ENCODE results near the gene KRT81. TPM values are rescaled to one million over a fixed set of nuclear protein-coding genes. Genes with fewer than 3 reads are reported as not detected.

Gene KRT81
- total RNA-seq, 4 donors from 2014 or later: not detected

DNA sequence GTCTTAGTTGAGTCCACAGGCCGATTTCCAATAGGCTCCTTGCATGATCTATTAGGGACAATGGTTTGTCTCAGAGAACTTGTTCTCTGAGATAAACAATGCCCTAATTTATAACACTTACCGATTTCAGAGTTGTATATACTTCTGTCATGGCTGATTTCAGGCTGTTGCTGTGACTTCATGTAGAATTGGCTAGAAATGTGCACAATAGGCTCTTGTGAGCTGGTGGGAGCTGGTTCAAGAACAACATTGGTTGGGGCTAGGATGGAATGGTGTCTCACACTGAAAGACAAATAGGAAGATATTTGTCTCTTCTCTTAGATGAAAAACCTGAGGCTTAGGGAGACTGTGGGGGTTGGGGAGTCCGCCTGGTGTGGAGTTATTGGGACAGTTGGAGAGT, 23.6 kb downstream of the KRT81 start:
- intact Hi-C loops (cut with DNase I; ENCODE audit: low total_unique reads): no loop called here

DNA sequence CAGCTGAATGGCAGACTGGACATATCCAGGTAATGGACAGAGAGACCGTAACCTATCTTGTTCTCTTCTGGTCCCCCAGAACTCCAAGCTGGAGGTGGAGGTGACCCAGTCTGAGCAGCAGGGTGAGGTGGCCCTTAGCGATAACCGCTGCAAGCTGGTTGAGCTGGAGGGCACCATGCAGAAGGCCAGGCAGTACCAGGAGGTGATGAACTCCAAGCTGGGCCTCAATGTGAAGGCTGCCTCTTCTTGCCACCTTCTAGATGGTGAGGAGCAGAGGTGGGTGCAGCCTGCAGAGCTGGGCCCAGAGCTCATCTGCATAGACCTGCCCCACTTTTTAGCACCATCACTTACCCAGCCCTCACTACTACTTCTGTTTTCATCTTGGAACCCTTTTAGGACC, 24.1 kb downstream of the KRT81 start:
- no peaks in the 10 kb centered on the region for H3K9me3 ChIP-seq
- ATAC-seq (no peak), DNase-seq (peak in 1 of 2 donors; percentile 1)
- no peak for TF ChIP-seq POLR2A (IDR thresholded peaks at IDR 0.05)
- no peak overlapping the region for H3K4me3 ChIP-seq
- H3K27me3 ChIP-seq: peaks cover 0 to 2% (median 0%) of the 10 kb centered on the region in 3 donors
- no peaks in the 10 kb centered on the region for H3K4me1 ChIP-seq
- no peak overlapping the region for H3K27ac ChIP-seq
- in situ Hi-C loops (cut with MboI; ENCODE audit: low sequenced_read_pairs in 4 of 4): no loop called here
- H3K36me3 ChIP-seq: no peaks in the 10 kb centered on the region
- intact Hi-C loops (cut with DNase I; ENCODE audit: low total_unique reads): no loop called here

More for the DNA sequence above, 23.6 kb downstream of the KRT81 start:
- DNase-seq (no peak), ATAC-seq (no peak)
- in situ Hi-C loops (cut with MboI; ENCODE audit: low sequenced_read_pairs in 4 of 4): no loop called here
- H3K4me1 ChIP-seq: no peaks in the 10 kb centered on the region
- TF ChIP-seq, protein P1, sequence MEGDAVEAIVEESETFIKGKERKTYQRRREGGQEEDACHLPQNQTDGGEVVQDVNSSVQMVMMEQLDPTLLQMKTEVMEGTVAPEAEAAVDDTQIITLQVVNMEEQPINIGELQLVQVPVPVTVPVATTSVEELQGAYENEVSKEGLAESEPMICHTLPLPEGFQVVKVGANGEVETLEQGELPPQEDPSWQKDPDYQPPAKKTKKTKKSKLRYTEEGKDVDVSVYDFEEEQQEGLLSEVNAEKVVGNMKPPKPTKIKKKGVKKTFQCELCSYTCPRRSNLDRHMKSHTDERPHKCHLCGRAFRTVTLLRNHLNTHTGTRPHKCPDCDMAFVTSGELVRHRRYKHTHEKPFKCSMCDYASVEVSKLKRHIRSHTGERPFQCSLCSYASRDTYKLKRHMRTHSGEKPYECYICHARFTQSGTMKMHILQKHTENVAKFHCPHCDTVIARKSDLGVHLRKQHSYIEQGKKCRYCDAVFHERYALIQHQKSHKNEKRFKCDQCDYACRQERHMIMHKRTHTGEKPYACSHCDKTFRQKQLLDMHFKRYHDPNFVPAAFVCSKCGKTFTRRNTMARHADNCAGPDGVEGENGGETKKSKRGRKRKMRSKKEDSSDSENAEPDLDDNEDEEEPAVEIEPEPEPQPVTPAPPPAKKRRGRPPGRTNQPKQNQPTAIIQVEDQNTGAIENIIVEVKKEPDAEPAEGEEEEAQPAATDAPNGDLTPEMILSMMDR (IDR thresholded peaks at IDR 0.05 in 4 of 5, conservative IDR thresholded peaks at IDR 0.05 in 1 of 5): no peak
- TF ChIP-seq POLR2A (IDR thresholded peaks at IDR 0.05): no peak
- H3K27ac ChIP-seq: no peak overlapping the region
- no peaks in the 10 kb centered on the region for H3K9me3 ChIP-seq
- no peak overlapping the region for H3K4me3 ChIP-seq
- no peaks in the 10 kb centered on the region for H3K36me3 ChIP-seq
- H3K27me3 ChIP-seq: no peaks in the 10 kb centered on the region

DNA sequence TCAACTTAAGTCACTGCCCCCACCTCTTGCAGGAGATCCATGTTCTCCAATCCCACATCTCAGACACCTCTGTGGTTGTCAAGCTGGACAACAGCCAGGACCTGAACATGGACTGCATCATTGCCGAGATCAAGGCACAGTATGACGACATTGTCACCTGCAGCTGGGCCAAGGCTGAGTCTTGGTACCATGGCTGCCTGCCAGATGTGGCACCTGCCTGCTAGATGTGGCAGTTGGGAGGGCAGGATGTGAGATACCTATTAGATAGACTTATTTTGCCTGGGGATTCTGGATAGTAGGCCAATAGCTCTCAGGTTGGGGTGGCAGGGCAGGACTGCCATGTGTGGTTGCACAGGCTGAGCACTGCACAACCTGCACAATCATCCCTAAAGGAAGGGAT, 24.8 kb downstream of the KRT81 start:
- DNase-seq: no peak
- Histone ChIP-seq H3K9me3 (no peaks in the 10 kb centered on the region), H3K4me3 (no peak overlapping the region), H3K27ac (no peak overlapping the region), H3K4me1 (no peaks in the 10 kb centered on the region), H3K27me3 (peaks cover 0 to 2% (median 0%) of the 10 kb centered on the region in 3 donors), H3K36me3 (no peaks in the 10 kb centered on the region)
- ATAC-seq: no peak
- in situ Hi-C loops (cut with MboI; ENCODE audit: low sequenced_read_pairs in 4 of 4) (no loop called here), intact Hi-C loops (cut with DNase I; ENCODE audit: low total_unique reads) (no loop called here)
- TF ChIP-seq, protein P1 (IDR thresholded peaks at IDR 0.05 in 4 of 5, conservative IDR thresholded peaks at IDR 0.05 in 1 of 5): no peak
- TF ChIP-seq POLR2A (IDR thresholded peaks at IDR 0.05): no peak

DNA sequence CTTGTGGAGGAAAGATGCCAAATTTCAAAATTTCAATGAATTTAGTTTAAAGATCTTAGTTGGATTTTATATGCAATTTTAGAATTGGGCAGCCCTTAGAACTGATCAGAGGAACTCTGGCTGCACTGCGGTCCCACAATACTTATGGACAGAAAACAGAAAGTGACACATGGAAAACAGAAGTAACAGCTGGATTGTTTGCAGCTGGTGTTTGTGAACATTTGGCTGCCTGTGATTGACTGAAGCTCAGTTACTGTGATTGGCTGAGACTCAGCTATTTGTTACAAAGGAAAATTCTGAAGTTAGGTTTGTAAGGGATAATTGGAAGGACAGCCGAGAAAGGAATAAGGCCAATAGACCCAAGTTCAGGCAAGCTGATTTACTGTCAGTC, 26.9 kb downstream of the KRT81 start:
- in situ Hi-C loops (cut with MboI; ENCODE audit: low sequenced_read_pairs in 4 of 4) (no loop called here), intact Hi-C loops (cut with DNase I; ENCODE audit: low total_unique reads) (no loop called here)
- Histone ChIP-seq H3K9me3 (no peaks in the 10 kb centered on the region), H3K4me3 (no peak overlapping the region), H3K27ac (no peak overlapping the region), H3K27me3 (peaks cover 0 to 5% (median 2%) of the 10 kb centered on the region in 3 donors), H3K4me1 (no peaks in the 10 kb centered on the region), H3K36me3 (no peaks in the 10 kb centered on the region)
- ATAC-seq (peak; percentile 36 to 42), DNase-seq (no peak)
- no peak for TF ChIP-seq POLR2A (IDR thresholded peaks at IDR 0.05)
- TF ChIP-seq, protein P1 (IDR thresholded peaks at IDR 0.05 in 4 of 5, conservative IDR thresholded peaks at IDR 0.05 in 1 of 5): no peak

DNA sequence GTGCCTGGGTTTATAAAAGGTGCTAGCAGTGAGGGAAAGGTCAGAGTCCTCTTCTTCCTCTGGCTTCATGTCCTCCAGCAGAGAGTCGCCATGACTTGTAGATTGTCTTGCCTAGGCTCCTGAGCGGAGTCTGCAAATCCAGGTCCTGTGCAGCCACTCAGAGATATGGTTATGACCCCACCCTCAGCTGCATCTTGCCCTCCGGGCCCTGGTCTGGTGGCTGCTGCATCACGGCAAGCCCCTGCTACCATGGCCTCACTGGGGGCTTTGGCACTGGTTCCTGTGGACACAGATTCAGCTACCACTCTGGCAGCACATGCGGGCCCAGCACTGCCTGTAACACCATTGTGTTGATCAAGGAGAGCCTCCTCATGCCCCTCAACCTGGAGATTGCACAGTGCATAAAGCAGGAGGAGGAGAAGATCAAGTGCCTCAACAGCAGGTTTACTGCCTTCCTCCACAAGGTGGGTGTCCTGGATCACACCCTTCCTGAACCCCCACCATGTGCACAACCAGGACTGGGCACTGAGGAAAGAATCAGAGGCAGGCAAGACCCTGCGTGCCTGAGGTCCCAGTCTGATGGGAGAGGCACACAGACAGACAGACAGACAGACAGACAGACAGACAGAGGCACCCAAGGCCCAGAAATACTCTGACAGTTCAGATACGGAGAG, 27.4 kb downstream of the KRT81 start:
- in situ Hi-C loops (cut with MboI; ENCODE audit: low sequenced_read_pairs in 4 of 4): no loop called here
- Histone ChIP-seq H3K36me3 (no peaks in the 10 kb centered on the region), H3K27me3 (peaks cover 1 to 9% (median 6%) of the 10 kb centered on the region in 3 donors), H3K4me3 (no peak overlapping the region), H3K9me3 (no peaks in the 10 kb centered on the region), H3K27ac (no peak overlapping the region), H3K4me1 (no peaks in the 10 kb centered on the region)
- intact Hi-C loops (cut with DNase I; ENCODE audit: low total_unique reads): loop anchor here (2.0 kb wide), 1 partner anchor 15 kb away; no protein-coding TSS in a partner anchor
- TF ChIP-seq POLR2A (IDR thresholded peaks at IDR 0.05): no peak
- TF ChIP-seq, protein P1 (IDR thresholded peaks at IDR 0.05 in 4 of 5, conservative IDR thresholded peaks at IDR 0.05 in 1 of 5): no peak
- ATAC-seq: no peak
- DNase-seq: no peak
